Endothelial cell of umbilical vein (primary cell): ENCODE measurements around the gene ARHGEF12. TPM values are rescaled to one million over a fixed set of nuclear protein-coding genes. Genes with fewer than 3 reads are reported as not detected.

Experiments
- BruUV-seq: library from RNA; stranded (reverse); fragments of 400-500 nt; replicated peaks from 2 replicates; lab custom pipeline; 2021; lab: Mats Ljungman, UMichigan
- CTCF ChIA-PET: fragments of 300-600, 350-600 bp; sonication (Branson Sonifier 250); formaldehyde crosslinking; loops from one replicate; lab custom pipeline; 2021; ENCODE audit warnings: antibody characterized with exemption, inconsistent platforms; lab: Charles Lee
- POLR2A ChIA-PET: fragments of 300-600, 350-600 bp; sonication (Branson Sonifier 250); formaldehyde crosslinking; loops from one replicate; lab custom pipeline; 2021; ENCODE audit warnings: antibody characterized with exemption, inconsistent platforms; lab: Charles Lee
- DNase-seq: peaks from one replicate; pipeline ENCODE4 v3.0.0-alpha.2; 2011; ENCODE audit warnings: low read depth, low spot score
- FAIRE-seq: peaks from 2 replicates; lab custom pipeline; 2011; peaks lifted over from hg19 to GRCh38; lab: Jason Lieb, UNC
- H2AFZ ChIP-seq: 2 replicates; pipeline ENCODE4 v1.6.0; 2012; ENCODE audit warnings: low read depth, low read length, control low read depth, inconsistent platforms
- H3K27ac ChIP-seq: 2 replicates; pipeline ENCODE4 v1.5.1; 2011; ENCODE audit warnings: low read depth, mild to moderate bottlenecking, control low read depth, low read length, moderate library complexity; ENCODE audit not compliant: insufficient read depth
- H3K27me3 ChIP-seq, 2 experiments: 2 replicates each; pipeline versions ENCODE4 v1.6.0 to v1.6.1; 2011; ENCODE audit warnings: low read length in 2 of 2, mixed read lengths in 1 of 2; ENCODE audit not compliant: control insufficient read depth in 2 of 2, insufficient read depth in 2 of 2
- H3K36me3 ChIP-seq, 2 experiments: 2 replicates in 1 of 2; 3 replicates in 1 of 2; pipeline ENCODE4 v1.5.1; 2011; ENCODE audit warnings: low read length in 2 of 2, mild to moderate bottlenecking in 1 of 2, moderate library complexity in 1 of 2; ENCODE audit not compliant: control insufficient read depth in 2 of 2, insufficient read depth in 2 of 2; ENCODE audit errors: extremely low read depth in 1 of 2
- H3K4me1 ChIP-seq: 3 replicates; pipeline ENCODE4 v1.5.1; 2011; ENCODE audit warnings: mild to moderate bottlenecking, low read length; ENCODE audit not compliant: control insufficient read depth, insufficient read depth; ENCODE audit errors: extremely low read depth
- H3K4me2 ChIP-seq: 2 replicates; pipeline ENCODE4 v1.6.1; 2011; ENCODE audit warnings: low read length, control low read depth, mixed read lengths; ENCODE audit not compliant: insufficient read depth
- H3K4me3 ChIP-seq, 3 experiments: fragments of 200-600 bp in 1 of 3; sonication (generic), shearing (Covaris generic) in 1 of 3; replicated peaks in 1 of 3; 2 replicates each; pipeline ENCODE4 v1.5.1; 2011 to 2016; ENCODE audit warnings: control low read depth in 3 of 3, low read length in 3 of 3, mild to moderate bottlenecking in 2 of 3, inconsistent platforms in 1 of 3, low read depth in 1 of 3, moderate library complexity in 1 of 3; ENCODE audit not compliant: insufficient read depth in 1 of 3
- H3K79me2 ChIP-seq: 2 replicates; pipeline ENCODE4 v1.6.0; 2012; ENCODE audit warnings: low read length, inconsistent platforms; ENCODE audit not compliant: control insufficient read depth, insufficient read depth
- H3K9ac ChIP-seq: replicated peaks from 2 replicates; pipeline ENCODE3; 2011; ENCODE audit warnings: low read length, control low read depth; ENCODE audit not compliant: insufficient read depth; ENCODE audit errors: extremely low read depth
- H3K9me1 ChIP-seq: replicated peaks from 3 replicates; pipeline ENCODE4 v1.6.0; 2011; ENCODE audit warnings: mild to moderate bottlenecking, low read length; ENCODE audit not compliant: control insufficient read depth, insufficient read depth; ENCODE audit errors: extremely low read depth
- H3K9me3 ChIP-seq: replicated peaks from 2 replicates; pipeline ENCODE4 v1.5.1; 2012; ENCODE audit warnings: low read length, inconsistent platforms; ENCODE audit not compliant: control insufficient read depth, insufficient read depth
- H4K20me1 ChIP-seq: replicated peaks from 2 replicates; pipeline ENCODE3; 2011; ENCODE audit warnings: mild to moderate bottlenecking, low read length; ENCODE audit not compliant: control insufficient read depth, insufficient read depth; ENCODE audit errors: extremely low read depth
- EZH2 ChIP-seq: IDR thresholded peaks from 2 replicates; pipeline ENCODE4 v1.6.1; 2012; ENCODE audit warnings: borderline replicate concordance, low read depth, mild to moderate bottlenecking, moderate library complexity, low read length, inconsistent platforms; ENCODE audit not compliant: severe bottlenecking
- FOS ChIP-seq: IDR thresholded peaks from 2 replicates; pipeline ENCODE4 v1.6.1; 2011; ENCODE audit warnings: mild to moderate bottlenecking, low read length, moderate library complexity, borderline replicate concordance; ENCODE audit not compliant: insufficient read depth
- GATA2 ChIP-seq: IDR thresholded peaks from 2 replicates; pipeline ENCODE4 v1.7.0; 2011; ENCODE audit warnings: low read depth, mild to moderate bottlenecking, moderate library complexity, mixed read lengths, low read length; ENCODE audit not compliant: insufficient read length, insufficient read depth
- JUN ChIP-seq: IDR thresholded peaks from 2 replicates; pipeline ENCODE4 v1.6.1; 2011; ENCODE audit warnings: borderline replicate concordance, low read depth; ENCODE audit not compliant: insufficient read length, insufficient read depth
- MYC ChIP-seq: IDR thresholded peaks from one replicate; pipeline ENCODE4 v1.6.1; 2011; ENCODE audit warnings: mild to moderate bottlenecking, low read depth, low read length
- POLR2A ChIP-seq: IDR thresholded peaks from 2 replicates; pipeline ENCODE4 v1.6.1; 2012; ENCODE audit warnings: low read depth, mild to moderate bottlenecking, control low read depth, low read length
- POLR2AphosphoS5 ChIP-seq: IDR thresholded peaks from 2 replicates; pipeline ENCODE4 v1.6.1; 2012; ENCODE audit warnings: low read depth, mild to moderate bottlenecking, control low read depth, low read length, moderate library complexity; ENCODE audit not compliant: insufficient read depth
- dilution Hi-C: fragments of 300-500 bp; cut with MboI; formaldehyde crosslinking; loops from one replicate; pipeline ENCODE4 v1.15.0; 2019; ENCODE audit warnings: low sequenced_read_pairs; ENCODE audit not compliant: extremely low pct_ligation_motif_present
- intact Hi-C: fragments of 100-400 bp; cut with micrococcal nuclease; formaldehyde crosslinking; loops from one replicate; pipeline ENCODE4 v1.10.0; 2022
- polyA plus RNA-seq, 4 experiments: library from polyadenylated mRNA; depleted of rRNA in 3 of 4; stranded (reverse) in 3 of 4; unstranded in 1 of 4; fragments of >200 nt; gene quantifications; 2 replicates each; pipeline versions ENCODE4 v1.2.1 to v1.2.3, GENCODE V29; 2011 to 2012; ENCODE audit warnings: missing spikeins in 1 of 4
- total RNA-seq: library from RNA; stranded (reverse); gene quantifications from 2 replicates; pipeline ENCODE4 v1.2.3, GENCODE V29; 2021
- TF ChIP-seq, protein P1 (sequence below): IDR thresholded peaks from 2 replicates; pipeline ENCODE4 v1.6.1; 2011; ENCODE audit not compliant: insufficient read depth, insufficient read length
- TF ChIP-seq, protein P2 (sequence below), 2 donors: IDR thresholded peaks; 1 replicate in 1 of 2; 2 replicates in 1 of 2; pipeline ENCODE4 v1.5.1; 2011; ENCODE audit warnings: low read length in 2 of 2, mild to moderate bottlenecking in 2 of 2, moderate library complexity in 2 of 2, control low read depth in 1 of 2, inconsistent platforms in 1 of 2, low read depth in 1 of 2; ENCODE audit not compliant: insufficient read depth in 1 of 2; ENCODE audit errors: extremely low read depth in 1 of 2

ARHGEF12 gene
- total and polyA plus RNA-seq, 2 donors (not counting 3 experiments of a cell fraction or from before 2014, with no cell fraction given), result 20.9 to 125 TPM

DNA sequence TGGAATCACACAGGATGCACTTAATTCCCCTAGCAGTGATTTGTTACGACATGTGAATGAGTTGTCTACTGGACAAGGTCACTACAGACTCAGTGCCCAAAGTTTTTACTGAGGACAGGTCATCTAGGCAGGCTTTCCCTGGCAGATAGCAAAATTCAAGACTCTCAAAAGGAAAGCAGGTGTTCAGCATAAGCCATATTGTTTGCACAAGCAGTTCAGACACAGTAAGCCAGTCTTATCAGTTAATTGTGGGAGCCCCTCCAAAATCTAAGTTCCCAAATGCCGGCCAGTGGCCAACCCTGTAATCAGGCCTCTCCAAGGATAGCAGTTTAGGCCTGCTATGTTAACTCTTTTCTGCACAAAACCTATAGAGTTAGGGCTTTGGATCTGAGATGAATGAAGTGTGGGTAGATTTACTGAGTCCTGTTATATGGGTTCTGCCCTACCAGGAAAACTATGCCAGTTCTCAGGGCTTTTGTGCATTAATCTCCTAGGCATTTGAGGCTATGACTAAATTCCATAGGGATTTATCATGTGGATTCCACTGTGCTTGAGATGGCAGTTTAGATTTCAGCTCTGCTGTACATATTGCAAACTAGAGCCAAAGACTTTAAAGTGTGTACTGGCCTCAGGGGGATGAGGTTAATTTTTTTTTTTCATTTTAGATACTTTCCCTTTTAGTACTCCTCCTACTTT lies 4.8 kb upstream of the ARHGEF12 start:
- H3K9me1 ChIP-seq, result no peaks in the 10 kb centered on the region
- peaks cover 32% of the 10 kb centered on the region for H3K4me1 ChIP-seq
- intact Hi-C loops (loop anchor here (10.0 kb wide), 3 partner anchors 353 to 1863 kb away; partner anchors contain the start of gene SC5D), dilution Hi-C loops (no loop called here)
- FAIRE-seq, result no peak
- H3K4me3 ChIP-seq, result no peak overlapping the region
- CTCF ChIA-PET, result interaction anchor here (4.8 kb wide), 1 partner anchor 30 kb away, joined by 32 read pairs; no protein-coding TSS in a partner anchor
- peaks cover 9% of the 10 kb centered on the region for H3K79me2 ChIP-seq
- peak overlapping the region; percentile 22 for H3K27ac ChIP-seq
- H4K20me1 ChIP-seq, result no peaks in the 10 kb centered on the region
- no peaks in the 10 kb centered on the region for H3K9me3 ChIP-seq
- H3K9ac ChIP-seq, result no peak overlapping the region
- no peak for DNase-seq
- no peak overlapping the region for H3K4me2 ChIP-seq
- no peaks in the 10 kb centered on the region for H3K27me3 ChIP-seq
- BruUV-seq, result no TSS peak
- POLR2A ChIA-PET, result no interaction called here
- H2AFZ ChIP-seq, result no peak overlapping the region
- peaks cover 0 to 13% of the 10 kb centered on the region in 2 experiments for H3K36me3 ChIP-seq
- peak; percentile 55 for TF ChIP-seq GATA2
- TF ChIP-seq, protein P1, sequence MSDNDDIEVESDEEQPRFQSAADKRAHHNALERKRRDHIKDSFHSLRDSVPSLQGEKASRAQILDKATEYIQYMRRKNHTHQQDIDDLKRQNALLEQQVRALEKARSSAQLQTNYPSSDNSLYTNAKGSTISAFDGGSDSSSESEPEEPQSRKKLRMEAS, result no peak
- TF ChIP-seq POLR2A, result no peak

DNA sequence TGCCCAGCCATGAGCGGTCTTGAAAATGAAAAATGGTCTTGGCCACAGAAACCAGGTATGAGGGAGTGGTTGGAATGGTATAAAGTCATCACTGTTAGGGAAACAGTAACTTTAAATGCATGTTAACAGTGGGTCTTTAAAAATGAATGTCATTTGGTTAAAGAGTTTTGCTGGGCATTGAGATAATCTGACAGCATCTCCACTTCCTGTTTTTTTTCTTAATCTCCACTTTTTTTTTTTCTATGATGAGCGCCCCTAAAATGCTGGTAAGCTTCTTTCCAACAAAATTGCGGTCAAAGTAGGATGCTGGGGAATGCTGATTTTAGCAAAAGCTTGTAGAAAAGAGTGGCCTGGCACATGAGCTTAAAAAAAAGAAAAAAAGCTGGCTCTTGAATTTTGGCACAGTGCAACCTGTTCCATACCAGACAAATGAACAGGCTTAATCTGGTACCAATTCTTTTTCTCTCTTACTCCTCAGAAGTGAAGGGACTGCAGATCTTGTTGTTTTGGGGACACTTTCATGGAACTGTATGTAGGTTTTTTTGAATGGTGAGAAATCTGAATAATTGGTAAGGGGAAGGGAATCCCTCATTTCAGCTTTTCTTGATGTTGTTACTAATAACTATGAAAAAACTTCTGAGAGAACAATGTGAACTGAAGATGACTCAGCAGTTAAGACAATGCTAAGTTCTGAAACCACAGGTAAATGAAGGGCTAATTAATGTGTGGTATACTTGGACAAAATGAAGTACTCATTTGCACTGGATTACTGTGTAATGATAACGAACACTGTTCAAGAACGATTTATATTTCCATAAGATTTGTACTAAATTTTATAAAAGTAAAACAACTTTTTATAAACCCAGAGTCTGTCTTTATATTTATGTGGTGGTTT lies 3.1 kb upstream of the ARHGEF12 start:
- TF ChIP-seq EZH2, result no peak
- TF ChIP-seq, protein P2, sequence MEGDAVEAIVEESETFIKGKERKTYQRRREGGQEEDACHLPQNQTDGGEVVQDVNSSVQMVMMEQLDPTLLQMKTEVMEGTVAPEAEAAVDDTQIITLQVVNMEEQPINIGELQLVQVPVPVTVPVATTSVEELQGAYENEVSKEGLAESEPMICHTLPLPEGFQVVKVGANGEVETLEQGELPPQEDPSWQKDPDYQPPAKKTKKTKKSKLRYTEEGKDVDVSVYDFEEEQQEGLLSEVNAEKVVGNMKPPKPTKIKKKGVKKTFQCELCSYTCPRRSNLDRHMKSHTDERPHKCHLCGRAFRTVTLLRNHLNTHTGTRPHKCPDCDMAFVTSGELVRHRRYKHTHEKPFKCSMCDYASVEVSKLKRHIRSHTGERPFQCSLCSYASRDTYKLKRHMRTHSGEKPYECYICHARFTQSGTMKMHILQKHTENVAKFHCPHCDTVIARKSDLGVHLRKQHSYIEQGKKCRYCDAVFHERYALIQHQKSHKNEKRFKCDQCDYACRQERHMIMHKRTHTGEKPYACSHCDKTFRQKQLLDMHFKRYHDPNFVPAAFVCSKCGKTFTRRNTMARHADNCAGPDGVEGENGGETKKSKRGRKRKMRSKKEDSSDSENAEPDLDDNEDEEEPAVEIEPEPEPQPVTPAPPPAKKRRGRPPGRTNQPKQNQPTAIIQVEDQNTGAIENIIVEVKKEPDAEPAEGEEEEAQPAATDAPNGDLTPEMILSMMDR (IDR thresholded peaks at IDR 0.05; ENCODE audit: extremely low read depth in 1 of 2, insufficient read depth in 1 of 2, low read depth in 1 of 2, low read length in 2 of 2), result no peak
- TF ChIP-seq, protein P1, result no peak
- no peak for TF ChIP-seq FOS
- TF ChIP-seq JUN, result no peak
- TF ChIP-seq POLR2A, result no peak
- no peak for TF ChIP-seq POLR2AphosphoS5
- no peak for TF ChIP-seq GATA2
- no peak for TF ChIP-seq MYC
- peaks cover 32% of the 10 kb centered on the region for H3K4me1 ChIP-seq
- BruUV-seq, result no TSS peak
- H3K27me3 ChIP-seq, result no peaks in the 10 kb centered on the region
- peaks cover 22% of the 10 kb centered on the region for H3K79me2 ChIP-seq
- no peak overlapping the region for H3K27ac ChIP-seq
- H3K9me1 ChIP-seq, result no peaks in the 10 kb centered on the region
- H3K36me3 ChIP-seq, result peaks cover 0 to 13% of the 10 kb centered on the region in 2 experiments
- no peaks in the 10 kb centered on the region for H3K9me3 ChIP-seq
- H3K4me2 ChIP-seq, result no peak overlapping the region
- dilution Hi-C loops (no loop called here), intact Hi-C loops (loop anchor here (10.0 kb wide), 3 partner anchors 352 to 1862 kb away; partner anchors contain the start of gene SC5D)
- CTCF ChIA-PET, result interaction anchor here (1.0 to 4.8 kb wide), 5 partner anchors 8 to 352 kb away, joined by 3 to 32 read pairs (median 4); partner anchors contain the start of gene TLCD5
- H2AFZ ChIP-seq, result no peak overlapping the region
- DNase-seq (no peak), FAIRE-seq (no peak)
- H3K4me3 ChIP-seq, result no peak overlapping the region
- H3K9ac ChIP-seq, result no peak overlapping the region
- POLR2A ChIA-PET, result no interaction called here
- no peaks in the 10 kb centered on the region for H4K20me1 ChIP-seq
